HepG2 (cell line): ENCODE results near the gene EPB41L2. TPM values are rescaled to one million over a fixed set of nuclear protein-coding genes. Genes with fewer than 3 reads are reported as not detected.
A peak's percentile ranks its signal among the peaks of the same experiment; 100 is the strongest.

Experiments used
- ARID2 ChIP-seq: sonication (generic); formaldehyde crosslinking; IDR thresholded peaks from 2 replicates; pipeline ENCODE4 v1.8.1; 2022; ENCODE audit warnings: mild to moderate bottlenecking, missing genetic modification reagents, borderline replicate concordance
- ARID3A ChIP-seq: IDR thresholded peaks from 2 replicates; pipeline ENCODE4 v1.6.1; 2012; ENCODE audit warnings: low read depth, low read length, improper control_type of control experiment
- ATAD3A ChIP-seq: sonication (generic); formaldehyde crosslinking; IDR thresholded peaks from 2 replicates; pipeline ENCODE4 v1.4.0; 2020; ENCODE audit warnings: missing genetic modification reagents
- CBFB ChIP-seq: sonication (generic); formaldehyde crosslinking; IDR thresholded peaks from 2 replicates; pipeline ENCODE4 v1.4.0; 2020; ENCODE audit warnings: missing genetic modification reagents
- CREB3 ChIP-seq: sonication (generic); formaldehyde crosslinking; IDR thresholded peaks from 2 replicates; pipeline ENCODE4 v1.5.0; 2020; ENCODE audit warnings: missing genetic modification reagents
- CREM ChIP-seq, 2 experiments: sonication (generic) in 1 of 2; formaldehyde crosslinking in 1 of 2; IDR thresholded peaks; 2 replicates each; pipeline versions ENCODE4 v1.4.0 to v1.6.1; 2016 to 2020; ENCODE audit warnings: antibody characterized with exemption in 1 of 2, mild to moderate bottlenecking in 1 of 2, missing genetic modification reagents in 1 of 2
- DPF2 ChIP-seq: sonication (generic); formaldehyde crosslinking; IDR thresholded peaks from 2 replicates; pipeline ENCODE4 v1.4.0; 2020; ENCODE audit warnings: mild to moderate bottlenecking, low read depth, missing genetic modification reagents, borderline replicate concordance
- GATAD2A ChIP-seq: IDR thresholded peaks from 2 replicates; pipeline ENCODE4 v1.6.1; 2016
- ISL2 ChIP-seq: sonication (generic); formaldehyde crosslinking; IDR thresholded peaks from 2 replicates; pipeline ENCODE4 v1.5.0; 2020; ENCODE audit warnings: missing genetic modification reagents
- KDM2A ChIP-seq: sonication (generic); formaldehyde crosslinking; IDR thresholded peaks from 2 replicates; pipeline ENCODE4 v1.4.0; 2020; ENCODE audit warnings: low read depth, missing genetic modification reagents, borderline replicate concordance
- MED1 ChIP-seq: sonication (generic); formaldehyde crosslinking; IDR thresholded peaks from 2 replicates; pipeline ENCODE4 v1.4.0; 2020; ENCODE audit warnings: missing genetic modification reagents
- PRDM4 ChIP-seq: sonication (generic); formaldehyde crosslinking; IDR thresholded peaks from 2 replicates; pipeline ENCODE4 v1.9.0; 2021; ENCODE audit warnings: missing genetic modification reagents, borderline replicate concordance
- RBM39 ChIP-seq: fragments of 200-400 bp; formaldehyde crosslinking; IDR thresholded peaks from one replicate; pipeline ENCODE4 v1.6.1; 2018; ENCODE audit warnings: antibody characterized with exemption, mild to moderate bottlenecking, low read depth, low read length; ENCODE audit not compliant: poor library complexity, severe bottlenecking
- TBL1XR1 ChIP-seq: fragments of 150-350 bp; IDR thresholded peaks from 2 replicates; pipeline ENCODE4 v1.6.1; 2014; ENCODE audit warnings: borderline replicate concordance, low read length; ENCODE audit not compliant: partially characterized antibody
- TRIM22 ChIP-seq: fragments of 450-650 bp; IDR thresholded peaks from 2 replicates; pipeline ENCODE4 v1.6.1; 2017
- ZHX1 ChIP-seq: sonication (generic); formaldehyde crosslinking; IDR thresholded peaks from 2 replicates; pipeline ENCODE4 v1.8.1; 2022; ENCODE audit warnings: low read depth, mild to moderate bottlenecking, missing genetic modification reagents
- ZMAT3 ChIP-seq: sonication (generic); formaldehyde crosslinking; conservative IDR thresholded peaks from 2 replicates; pipeline ENCODE4 v1.7.0; 2021; ENCODE audit warnings: missing genetic modification reagents
- ZNF292 ChIP-seq: sonication (generic); formaldehyde crosslinking; IDR thresholded peaks from 2 replicates; pipeline ENCODE4 v1.8.1; 2022; ENCODE audit warnings: mild to moderate bottlenecking, low read depth, missing genetic modification reagents, borderline replicate concordance
- ZNF33B ChIP-seq: sonication (generic); formaldehyde crosslinking; IDR thresholded peaks from 2 replicates; pipeline ENCODE4 v1.5.1; 2020; ENCODE audit warnings: mild to moderate bottlenecking, missing genetic modification reagents
- ZNF550 ChIP-seq: sonication (generic); formaldehyde crosslinking; IDR thresholded peaks from 2 replicates; pipeline ENCODE4 v1.4.0; 2020; ENCODE audit warnings: mild to moderate bottlenecking, missing genetic modification reagents, borderline replicate concordance
- ZNF724P ChIP-seq: sonication (generic); formaldehyde crosslinking; IDR thresholded peaks from 2 replicates; pipeline ENCODE4 v1.8.0; 2022; ENCODE audit warnings: missing genetic modification reagents, borderline replicate concordance
- ZNF773 ChIP-seq: sonication (generic); formaldehyde crosslinking; IDR thresholded peaks from 2 replicates; pipeline ENCODE4 v1.4.0; 2020; ENCODE audit warnings: missing genetic modification reagents, borderline replicate concordance
- polyA plus RNA-seq, 8 experiments: library from polyadenylated mRNA; depleted of rRNA in 3 of 8; stranded (reverse) in 7 of 8; unstranded in 1 of 8; fragments of >200 nt; fragmentation: Illumina TruSeq in 4 of 8; extraction: Trizol in 4 of 8; gene quantifications; 2 replicates each; pipeline versions ENCODE4 v1.2.1 to v1.2.3, GENCODE V29; 2011 to 2016; ENCODE audit warnings: low read depth in 4 of 8, missing spikeins in 1 of 8, mixed read lengths in 1 of 8; ENCODE audit not compliant: insufficient read depth in 1 of 8
- total RNA-seq, 5 experiments: library from RNA; depleted of rRNA; stranded (reverse); fragments of >200 nt; fragmentation: Illumina TruSeq; extraction: Trizol; gene quantifications; 2 replicates each; pipeline ENCODE4 v1.2.3, GENCODE V29; 2016; ENCODE audit warnings: low read depth in 1 of 5

The EPB41L2 gene
- total and polyA plus RNA-seq, 2 of the 13 experiments (the other 11 are each of a cell fraction or from before 2014, with no cell fraction given), result 41.7 to 56.4 TPM

- TF ChIP-seq DPF2 (CRISPR knock-in tag) (no peak), CBFB (no peak), ZNF33B (no peak), GATAD2A (CRISPR knock-in tag) (peak; percentile 93), ZNF292 (CRISPR knock-in tag) (no peak), ZNF724P (CRISPR knock-in tag) (no peak), TBL1XR1 (no peak), CREM (IDR thresholded peaks at IDR 0.05) (peak; percentile 54; the same call in 1 of the 2 replicates), CREM (CRISPR knock-in tag; IDR thresholded peaks at IDR 0.05) (no peak), KDM2A (CRISPR knock-in tag) (no peak), ZHX1 (no peak), ARID2 (CRISPR knock-in tag) (no peak), RBM39 (no peak), MED1 (CRISPR knock-in tag) (no peak), ZNF550 (no peak), ZMAT3 (CRISPR knock-in tag) (no peak), ZNF773 (CRISPR knock-in tag) (no peak), PRDM4 (CRISPR knock-in tag) (no peak), ATAD3A (CRISPR knock-in tag) (no peak), TRIM22 (no peak), ISL2 (CRISPR knock-in tag) (peak; percentile 77), ARID3A (peak; percentile 68; the same call in 1 of the 2 replicates), CREB3 (CRISPR knock-in tag) (no peak)
These were observed 240.3 kb downstream of the EPB41L2 start (continued) for GRCh38 chr6:130822736-130823135.
